Tibial nerve (tissue), 4 donors: ENCODE results near the gene THAP6.

Experiments used
- CTCF ChIP-seq, 5 experiments: fragments of 200-600 bp in 3 of 5; fragments of 450-650 bp in 2 of 5; sonication (generic) in 3 of 5; IDR thresholded peaks; one replicate each; pipeline ENCODE4 v1.5.1; 2016 to 2019; ENCODE audit warnings: antibody characterized with exemption in 5 of 5, mild to moderate bottlenecking in 3 of 5, moderate library complexity in 2 of 5
- EP300 ChIP-seq, 2 donors: sonication (generic); formaldehyde crosslinking; IDR thresholded peaks; one replicate each; pipeline ENCODE4 v1.6.1; 2017; ENCODE audit warnings: antibody characterized with exemption in 2 of 2, mild to moderate bottlenecking in 1 of 2
- POLR2A ChIP-seq, 2 donors: fragments of 450-650 bp; IDR thresholded peaks; one replicate each; pipeline ENCODE4 v1.6.1; 2017; ENCODE audit warnings: antibody characterized with exemption in 2 of 2, mild to moderate bottlenecking in 2 of 2, moderate library complexity in 2 of 2

DNA sequence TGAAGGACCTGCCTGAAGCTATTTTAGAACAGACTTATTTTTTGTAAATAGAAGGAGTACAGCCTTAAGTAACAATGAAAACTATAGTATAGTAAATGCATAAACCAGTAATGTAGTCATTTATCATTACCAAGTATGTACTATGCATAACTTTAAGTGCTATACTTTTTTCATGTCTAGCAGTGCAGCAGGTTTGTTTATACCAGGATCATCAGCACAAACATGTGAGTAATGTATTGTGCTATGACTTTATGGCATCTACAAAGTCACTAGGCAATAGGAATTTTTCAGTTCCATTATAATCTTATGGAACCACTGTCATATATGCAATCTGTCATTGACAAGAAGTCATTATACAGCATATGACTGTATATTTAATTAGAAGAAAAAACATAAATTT, 38.2 kb downstream of the THAP6 start:
- TF ChIP-seq CTCF (IDR thresholded peaks at IDR 0.05) (no peak), EP300 (IDR thresholded peaks at IDR 0.05) (no peak), POLR2A (IDR thresholded peaks at IDR 0.05) (no peak)
